GM03348 (cell line): ENCODE results near the gene LMF1.
"Not testable (repeated sequence)": the region's sequence is repeated elsewhere in the genome, so short reads cannot be mapped to it uniquely, and the experiment has no call there.

Experiments
- DNase-seq: peaks from one replicate; pipeline ENCODE4 v3.0.0; 2012; ENCODE audit warnings: low spot score

The LMF1 gene

DNA sequence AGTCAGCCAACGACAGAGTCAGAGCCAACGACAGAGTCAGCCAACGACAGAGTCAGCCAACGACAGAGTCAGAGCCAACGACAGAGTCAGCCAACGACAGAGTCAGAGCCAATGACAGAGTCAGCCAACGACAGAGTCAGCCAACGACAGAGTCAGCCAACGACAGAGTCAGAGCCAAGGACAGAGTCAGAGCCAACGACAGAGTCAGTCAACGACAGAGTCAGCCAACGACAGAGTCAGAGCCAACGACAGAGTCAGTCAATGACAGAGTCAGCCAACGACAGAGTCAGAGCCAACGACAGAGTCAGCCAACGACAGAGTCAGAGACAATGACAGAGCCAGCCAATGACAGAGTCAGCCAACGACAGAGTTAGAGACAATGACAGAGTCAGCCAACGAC, 22.0 kb downstream of the LMF1 start:
- DNase-seq, result not testable (repeated sequence)

DNA sequence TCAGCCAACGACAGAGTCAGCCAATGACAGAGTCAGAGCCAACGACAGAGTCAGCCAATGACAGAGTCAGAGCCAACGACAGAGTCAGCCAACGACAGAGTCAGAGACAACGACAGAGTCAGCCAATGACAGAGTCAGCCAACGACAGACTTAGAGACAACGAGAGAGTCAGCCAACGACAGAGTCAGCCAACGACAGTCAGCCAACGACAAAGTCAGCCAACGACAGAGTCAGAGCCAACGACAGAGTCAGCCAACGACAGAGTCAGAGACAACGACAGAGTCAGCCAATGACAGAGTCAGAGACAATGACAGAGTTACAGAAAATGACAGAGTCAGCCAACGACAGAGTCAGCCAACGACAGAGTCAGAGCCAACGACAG, 22.9 kb downstream of the LMF1 start:
- DNase-seq, result not testable (repeated sequence)

DNA sequence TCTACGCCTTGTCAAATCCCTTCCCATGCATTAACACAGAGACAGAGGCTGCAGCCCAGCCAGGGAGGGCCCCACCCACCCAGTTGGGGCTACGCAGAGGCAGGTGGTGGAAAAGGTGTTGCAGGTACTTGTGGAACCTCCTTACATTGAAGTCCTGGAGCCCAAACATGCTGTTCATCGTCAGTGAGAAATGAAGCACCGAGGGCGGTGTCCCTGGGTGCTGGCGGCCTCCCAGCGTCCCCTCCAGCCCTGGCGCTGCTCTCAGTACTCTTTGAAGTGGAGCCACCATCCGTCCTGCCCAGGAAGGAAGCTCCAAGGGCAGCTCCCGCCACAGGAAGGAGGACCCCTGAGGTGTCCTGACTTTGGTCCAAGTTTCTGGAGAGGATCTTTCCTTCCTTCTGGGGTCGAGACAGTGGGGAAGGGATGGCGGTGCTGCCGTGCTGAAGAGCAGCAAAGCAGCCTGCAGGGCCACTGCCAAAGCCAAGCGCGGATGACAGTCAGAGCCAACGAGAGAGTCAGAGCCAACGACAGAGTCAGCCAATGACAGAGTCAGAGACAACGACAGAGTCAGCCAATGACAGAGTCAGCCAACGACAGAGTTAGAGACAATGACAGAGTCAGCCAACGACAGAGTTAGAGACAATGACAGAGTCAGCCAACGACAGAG, 23.4 kb downstream of the LMF1 start:
- DNase-seq, result no peak

DNA sequence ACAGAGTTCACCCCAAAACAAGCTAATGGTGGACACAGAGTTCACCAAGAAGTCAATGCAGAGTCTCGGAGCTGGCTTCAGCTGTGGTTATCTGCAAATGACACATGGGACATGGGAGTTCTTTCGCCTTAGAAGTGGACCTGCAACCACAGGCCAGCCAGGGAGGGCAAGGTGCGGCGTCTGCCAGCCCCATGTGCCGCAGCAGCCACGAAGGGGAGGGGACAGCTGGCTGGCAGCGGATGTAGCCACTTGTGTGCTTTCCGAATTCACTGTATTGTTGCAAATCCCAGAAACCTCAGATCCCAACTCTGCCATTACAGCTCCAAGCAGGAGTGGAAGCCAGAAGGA, 24.8 kb downstream of the LMF1 start:
- DNase-seq, result no peak

DNA sequence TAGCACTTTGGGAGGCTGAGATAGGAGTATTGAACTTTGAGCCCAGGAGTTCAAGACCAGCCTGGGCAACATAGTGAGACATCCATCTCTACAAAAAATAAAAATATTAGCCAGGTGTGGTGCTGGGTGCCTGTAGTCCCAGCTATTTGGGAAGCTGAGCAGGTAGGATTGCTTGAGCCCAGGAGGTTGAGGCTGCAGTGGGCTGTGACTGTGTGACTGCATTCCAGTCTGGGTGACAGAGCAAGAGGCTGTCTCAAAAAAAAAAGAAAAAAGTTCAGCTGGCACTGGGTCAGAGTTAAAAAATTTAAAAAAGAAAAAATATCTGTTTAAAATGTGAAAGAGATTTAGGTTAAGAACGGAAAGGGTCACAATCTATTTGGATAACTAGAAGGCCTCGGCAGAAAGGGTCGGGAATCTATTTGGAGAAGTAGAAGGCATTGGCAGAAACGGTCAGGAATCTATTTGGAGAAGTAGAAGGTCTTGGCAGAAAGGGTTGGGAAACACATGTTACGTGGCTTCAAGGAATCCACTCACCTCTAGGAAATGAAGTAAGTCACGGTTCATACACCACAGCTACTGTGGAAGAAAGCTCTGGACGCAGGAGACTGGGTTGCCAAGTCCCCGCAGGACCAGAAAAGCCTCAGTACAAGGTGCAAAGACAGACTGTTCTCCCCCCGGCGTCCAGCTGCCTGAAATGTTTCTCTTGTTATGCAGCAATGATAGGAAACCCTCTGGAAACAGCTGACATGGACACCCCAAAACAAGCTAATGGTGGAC, 25.3 kb downstream of the LMF1 start:
- no peak for DNase-seq

DNA sequence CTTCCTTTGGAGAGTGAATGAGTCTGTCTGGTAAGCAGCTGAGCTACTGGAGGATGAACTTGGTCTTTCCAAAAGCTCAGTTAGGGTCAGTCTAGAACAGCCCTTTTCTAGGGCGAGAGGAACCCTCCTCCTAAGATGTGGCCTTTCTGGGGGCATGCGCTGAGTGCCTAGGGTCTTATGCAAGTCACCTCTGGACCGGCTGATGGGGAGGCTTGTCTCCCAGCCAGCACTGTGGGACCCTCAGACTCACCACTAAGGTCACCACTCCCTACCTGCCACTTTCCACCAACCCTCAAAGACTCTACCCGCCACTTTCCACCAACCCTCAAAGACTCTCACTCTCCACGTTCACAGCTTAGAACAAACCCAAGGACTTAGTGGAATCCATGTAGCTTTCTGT, 26.8 kb downstream of the LMF1 start:
- DNase-seq, result no peak

DNA sequence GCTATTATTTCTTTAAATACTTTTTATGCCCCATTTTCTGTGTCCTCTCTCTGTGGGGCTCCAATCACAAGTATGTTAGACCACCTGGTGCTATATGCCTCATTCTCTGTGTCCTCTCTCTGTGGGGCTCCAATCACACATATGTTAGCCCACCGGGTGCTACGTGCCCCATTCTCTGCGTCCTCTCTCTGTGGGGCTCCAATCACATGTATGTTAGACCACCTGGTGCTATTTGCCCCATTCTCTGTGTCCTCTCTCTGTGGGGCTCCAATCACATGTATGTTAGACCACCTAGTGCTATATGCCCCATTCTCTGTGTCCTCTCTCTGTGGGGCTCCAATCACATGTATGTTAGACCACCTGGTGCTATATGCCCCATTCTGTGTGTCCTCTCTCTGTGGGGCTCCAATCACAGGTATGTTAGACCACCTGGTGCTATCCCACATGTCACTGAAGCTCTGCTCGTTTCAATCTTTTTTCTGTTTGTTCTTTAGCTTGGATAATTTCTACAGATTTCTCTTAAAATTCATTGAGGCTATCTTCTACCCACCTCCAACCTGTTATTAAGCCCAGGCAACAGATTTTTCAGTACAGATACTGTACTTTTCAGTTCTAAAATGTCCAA, 28.2 kb downstream of the LMF1 start:
- no peak for DNase-seq

DNA sequence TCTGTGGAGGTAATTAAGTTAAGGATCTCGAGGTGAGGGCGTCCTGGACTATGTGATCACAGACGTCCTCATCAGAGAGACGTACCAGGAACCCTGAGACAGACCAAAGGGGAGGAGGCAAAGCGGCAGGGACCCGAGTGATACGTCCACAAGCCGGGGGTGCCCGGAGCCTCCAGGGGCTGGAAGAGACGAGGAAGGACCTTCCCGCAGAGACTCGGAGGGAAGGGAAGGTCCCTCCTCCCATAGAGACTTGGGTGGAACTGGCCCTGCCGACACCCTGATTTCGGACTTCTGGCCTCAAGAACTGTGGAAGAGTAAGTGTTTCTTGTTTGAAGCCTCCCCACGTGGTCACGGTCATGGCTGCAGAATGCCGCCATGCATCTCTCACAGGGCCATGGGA, 30.8 kb downstream of the LMF1 start:
- DNase-seq, result no peak

DNA sequence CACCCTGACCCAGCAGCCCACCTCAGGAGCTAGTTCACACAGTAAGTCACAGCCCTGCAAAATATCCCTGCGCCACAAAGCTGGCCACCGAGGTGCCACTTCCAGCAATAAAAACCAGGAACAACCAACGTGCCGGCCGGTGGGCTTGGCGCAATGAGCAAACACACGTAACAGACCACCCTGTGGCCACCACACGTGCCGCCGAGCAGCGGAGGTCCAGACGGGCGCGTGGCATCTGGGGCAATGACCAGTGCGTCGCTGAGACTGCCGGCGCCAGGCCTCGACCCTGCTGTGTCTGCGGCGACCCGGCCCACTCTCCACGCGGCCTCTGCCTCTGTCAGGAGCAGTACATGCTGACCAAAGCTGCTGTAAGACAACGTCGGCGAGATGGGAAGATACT, 31.5 kb downstream of the LMF1 start:
- no peak for DNase-seq

DNA sequence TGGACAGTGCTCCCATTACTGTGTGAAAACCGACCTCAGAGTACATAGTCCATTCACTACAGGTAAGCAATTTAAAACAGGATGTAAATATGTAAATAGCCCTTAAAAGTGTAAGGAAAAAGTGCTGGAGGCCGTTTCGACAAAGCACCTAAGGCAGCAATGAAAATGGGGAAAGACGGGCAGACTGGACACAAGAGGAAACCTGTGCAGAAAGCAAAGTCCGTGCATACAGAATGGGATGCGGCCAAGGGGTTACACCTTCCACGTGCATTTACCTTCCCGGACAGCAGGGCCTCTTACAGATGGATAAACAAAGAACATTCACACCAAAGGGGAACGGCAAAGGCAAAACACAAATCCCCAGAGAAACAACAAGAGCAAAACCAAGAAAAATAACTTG, 32.0 kb downstream of the LMF1 start:
- DNase-seq, result no peak

DNA sequence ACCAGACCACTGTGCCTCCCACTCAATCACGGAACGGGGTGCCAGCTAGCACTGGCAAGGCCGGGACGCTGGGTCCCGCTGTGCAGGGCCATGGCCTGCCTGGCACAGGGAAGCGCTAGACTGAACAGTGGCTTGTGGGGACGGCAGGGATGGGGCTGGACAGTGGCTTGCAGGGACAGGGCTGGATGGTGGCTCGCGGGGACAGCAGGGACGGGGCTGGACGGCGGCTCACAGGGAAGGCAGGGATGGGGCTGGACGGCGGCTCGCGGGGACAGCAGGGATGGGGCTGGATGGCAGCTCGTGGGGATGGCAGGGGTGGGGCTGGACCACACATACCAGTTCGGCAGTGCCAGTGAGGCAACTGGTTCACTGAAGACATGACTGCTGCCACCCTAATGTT, 32.6 kb downstream of the LMF1 start:
- no peak for DNase-seq

DNA sequence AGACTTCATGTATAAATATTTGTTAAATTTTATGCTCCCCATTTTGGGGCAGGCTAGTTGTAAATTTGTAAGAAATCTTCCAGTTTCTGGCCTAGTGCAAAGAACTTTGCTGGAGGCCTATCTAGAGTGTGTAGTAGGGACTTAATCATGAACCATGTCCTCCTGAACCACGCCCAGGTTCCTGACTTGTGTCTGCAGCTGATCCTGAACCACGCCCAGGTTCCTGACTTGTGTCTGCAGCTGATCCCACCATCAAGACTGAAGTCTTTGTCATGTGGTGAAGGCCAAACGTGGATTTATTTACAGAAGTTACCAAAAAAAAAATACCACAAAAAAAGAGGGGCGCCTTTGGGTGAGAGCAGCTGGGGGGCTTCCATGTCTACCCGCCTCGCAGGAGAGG, 33.1 kb downstream of the LMF1 start:
- no peak for DNase-seq

DNA sequence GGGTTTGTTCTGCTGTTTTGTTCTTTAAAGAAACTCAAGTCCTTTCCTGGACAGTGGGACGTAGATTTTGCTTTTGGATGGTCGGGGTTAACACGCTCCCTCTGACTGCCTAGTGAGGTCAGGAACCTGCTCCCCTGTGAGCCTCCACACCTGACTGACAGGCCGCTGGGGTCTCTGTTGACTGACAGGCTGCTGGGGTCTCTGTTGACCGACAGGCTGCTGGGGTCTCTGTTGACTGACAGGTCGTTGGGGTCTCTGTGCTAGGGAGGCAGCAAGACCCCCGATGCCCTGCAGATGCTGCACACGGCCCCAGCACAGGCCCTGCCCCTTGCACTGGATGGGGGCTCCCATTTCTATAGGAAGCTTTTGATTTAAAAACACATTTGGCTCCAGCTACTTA, 33.5 kb downstream of the LMF1 start:
- no peak for DNase-seq

DNA sequence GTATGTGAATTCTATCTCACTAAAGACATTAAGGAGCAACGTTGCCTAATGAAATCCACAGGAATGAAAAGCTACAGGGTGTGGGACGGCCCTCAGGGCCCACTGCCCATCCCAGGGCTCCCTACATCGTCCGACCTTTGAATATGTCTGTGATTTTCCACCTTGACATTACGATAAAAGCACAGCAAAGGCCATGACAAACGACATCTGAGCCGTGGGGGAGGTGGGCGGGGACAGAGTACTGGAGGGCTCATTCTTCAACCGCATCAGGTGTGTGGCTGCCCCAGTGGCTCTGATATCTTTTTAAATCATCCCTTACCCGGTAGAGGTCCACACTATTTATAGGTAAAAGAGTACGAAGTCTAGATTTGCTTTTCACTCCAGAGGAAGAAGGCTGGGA, 35.1 kb downstream of the LMF1 start:
- DNase-seq, result no peak

DNA sequence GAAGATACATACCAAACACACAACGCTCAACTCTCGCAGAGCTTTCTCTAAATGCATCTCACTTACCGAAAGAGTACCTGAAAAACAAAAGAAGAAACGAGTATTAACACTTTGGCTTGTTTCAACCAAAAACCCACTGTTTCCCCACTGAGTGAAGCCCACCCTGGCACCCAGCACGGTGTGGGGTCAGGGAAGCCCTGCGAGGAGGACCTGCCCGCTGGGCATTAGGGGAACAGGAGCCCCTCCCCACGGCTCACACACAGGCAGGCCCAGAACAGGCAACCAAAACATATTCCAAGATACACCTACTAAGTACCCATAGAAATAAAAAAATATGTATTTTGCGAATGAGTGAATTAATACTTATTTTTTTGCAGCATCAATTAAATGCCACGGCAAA, 36.6 kb downstream of the LMF1 start:
- DNase-seq, result no peak

DNA sequence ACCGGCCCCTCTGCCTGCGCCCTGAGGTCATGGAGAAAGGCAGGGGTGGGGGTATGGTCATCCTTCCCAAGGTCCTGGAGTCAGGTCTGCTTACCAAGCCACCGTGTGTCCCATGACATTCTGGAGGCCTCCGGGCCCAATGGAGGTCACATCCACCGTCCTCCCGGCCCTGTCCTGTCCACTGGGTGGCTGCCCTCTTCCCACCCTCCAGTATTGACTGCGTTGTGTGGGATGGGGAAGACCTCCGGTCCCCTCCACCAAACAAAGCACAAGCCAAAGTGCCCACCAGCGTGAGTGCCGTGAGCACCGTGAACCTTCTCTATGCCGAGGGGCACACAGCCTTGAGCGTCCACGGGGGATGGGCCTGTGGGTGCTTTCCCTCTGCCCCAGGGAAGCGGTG, 37.2 kb downstream of the LMF1 start:
- no peak for DNase-seq

DNA sequence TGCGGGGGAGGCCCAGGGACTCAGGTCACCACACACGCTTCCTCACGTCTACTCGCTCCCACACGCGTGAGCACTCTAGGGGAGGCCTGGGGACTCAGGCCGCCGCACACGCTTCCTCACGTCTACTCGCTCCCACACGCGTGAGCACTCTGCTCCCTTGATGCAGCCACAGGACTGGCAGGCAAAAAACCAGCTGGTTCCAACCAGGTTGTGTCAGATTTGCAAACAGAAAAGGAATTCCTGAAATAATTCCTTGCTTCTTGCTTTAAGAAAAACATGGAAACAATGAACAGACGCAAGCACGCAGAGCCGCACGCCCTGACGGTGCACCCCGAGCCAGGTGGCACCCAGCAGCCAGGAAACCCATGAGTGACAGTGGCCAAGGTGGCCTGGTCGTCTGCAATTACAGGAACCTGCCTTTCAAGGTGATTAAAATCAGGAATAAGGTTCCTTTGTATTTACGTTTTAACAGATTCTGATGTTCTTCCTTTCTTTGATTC, 37.9 kb downstream of the LMF1 start:
- no peak for DNase-seq

DNA sequence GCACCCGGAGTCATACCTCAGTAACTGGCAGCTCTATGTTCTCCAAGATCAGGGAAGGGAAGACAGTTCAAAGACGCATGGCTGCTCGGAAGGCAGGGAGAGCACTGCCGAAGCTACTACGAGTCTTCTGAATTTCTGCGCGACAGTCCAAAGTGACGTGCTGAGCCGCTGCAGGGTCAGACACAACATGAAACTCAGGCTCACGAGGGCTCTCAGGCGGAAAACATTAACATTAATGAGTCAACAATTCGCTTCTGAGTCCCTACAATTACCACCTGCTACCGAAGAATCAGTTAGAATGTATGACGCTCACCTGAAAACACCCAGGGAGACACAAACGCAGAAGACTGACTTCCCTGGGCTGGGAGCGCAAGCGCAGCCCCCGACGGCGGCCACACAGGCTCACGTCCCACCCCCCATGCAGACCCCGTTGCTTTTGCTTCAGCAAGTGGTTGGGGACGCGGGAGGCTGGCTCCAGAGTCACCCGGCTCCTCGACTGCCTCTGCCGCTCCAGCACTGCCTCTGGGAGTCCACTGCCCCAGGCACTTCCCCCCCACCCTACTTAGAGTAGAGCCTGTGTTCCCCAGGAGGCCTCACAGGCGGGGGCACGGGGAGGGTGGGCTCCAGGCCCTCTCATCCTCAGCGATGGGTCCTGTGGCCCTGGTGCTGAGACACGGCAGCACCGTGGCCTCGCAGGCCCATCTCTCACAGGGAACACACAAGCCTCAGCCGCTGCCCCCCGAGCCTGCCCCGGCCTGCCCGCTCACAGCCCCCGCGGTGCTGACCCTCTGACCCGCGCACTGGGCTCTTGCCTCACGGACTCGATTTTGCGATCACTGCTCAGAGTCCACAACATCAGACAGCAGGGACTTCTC, 38.9 kb downstream of the LMF1 start:
- no peak for DNase-seq

DNA sequence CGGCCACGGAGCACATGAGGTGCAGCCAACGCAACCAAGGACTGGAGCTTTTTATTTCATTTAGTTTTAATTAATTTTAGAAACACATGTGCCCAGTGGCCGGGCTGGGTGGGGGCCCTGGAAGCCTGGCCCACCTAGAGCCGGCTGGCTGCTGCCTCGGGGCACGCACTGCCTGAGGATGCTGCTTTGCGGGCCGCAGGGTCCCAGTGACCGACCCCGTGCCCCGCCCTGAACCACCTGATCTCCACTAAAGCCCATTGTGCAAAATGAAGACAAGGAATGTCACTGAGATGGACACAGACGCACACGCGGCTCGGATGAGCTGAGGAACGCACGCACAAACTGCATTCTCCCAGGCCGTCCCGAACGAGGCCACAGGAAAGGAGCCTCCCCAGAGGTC, 39.6 kb downstream of the LMF1 start:
- DNase-seq, result no peak

DNA sequence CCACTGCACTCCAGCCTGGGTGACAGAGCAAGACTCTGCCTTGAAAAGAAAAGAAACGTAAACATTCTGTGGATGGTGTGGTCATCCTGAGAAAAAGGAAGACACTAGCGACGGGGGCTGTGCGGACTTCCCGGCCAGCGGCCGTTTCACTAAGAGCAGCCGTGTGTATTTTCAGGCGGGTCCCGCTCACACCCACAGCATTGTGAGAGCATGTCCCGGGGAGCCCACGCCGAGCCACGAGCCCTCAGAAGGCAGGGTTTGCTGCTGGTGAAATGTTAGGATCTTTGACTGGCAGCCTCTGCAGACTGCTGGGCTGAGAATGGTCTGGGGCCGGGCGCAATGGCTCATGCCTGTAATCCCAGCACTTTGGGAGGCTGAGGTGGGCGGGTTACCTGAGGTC, 40.3 kb downstream of the LMF1 start:
- DNase-seq, result no peak

DNA sequence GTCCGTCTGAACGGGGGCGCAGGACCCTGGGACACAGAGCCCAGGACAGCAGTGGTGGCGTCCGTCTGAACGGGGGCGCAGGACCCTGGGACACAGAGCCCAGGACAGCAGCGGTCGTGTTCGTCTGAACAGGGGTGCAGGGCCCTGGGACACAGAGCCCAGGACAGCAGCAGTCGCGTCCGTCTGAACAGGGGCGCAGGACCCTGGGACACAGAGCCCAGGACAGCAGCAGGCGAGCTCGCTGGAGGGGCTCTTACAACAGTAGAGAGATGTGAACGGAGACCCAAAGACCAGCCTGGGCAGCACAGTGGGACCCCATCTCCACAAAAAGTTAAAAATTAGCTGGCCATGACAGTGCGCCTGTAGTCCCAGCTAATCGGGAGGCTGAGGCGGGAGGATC, 40.7 kb downstream of the LMF1 start:
- no peak for DNase-seq

DNA sequence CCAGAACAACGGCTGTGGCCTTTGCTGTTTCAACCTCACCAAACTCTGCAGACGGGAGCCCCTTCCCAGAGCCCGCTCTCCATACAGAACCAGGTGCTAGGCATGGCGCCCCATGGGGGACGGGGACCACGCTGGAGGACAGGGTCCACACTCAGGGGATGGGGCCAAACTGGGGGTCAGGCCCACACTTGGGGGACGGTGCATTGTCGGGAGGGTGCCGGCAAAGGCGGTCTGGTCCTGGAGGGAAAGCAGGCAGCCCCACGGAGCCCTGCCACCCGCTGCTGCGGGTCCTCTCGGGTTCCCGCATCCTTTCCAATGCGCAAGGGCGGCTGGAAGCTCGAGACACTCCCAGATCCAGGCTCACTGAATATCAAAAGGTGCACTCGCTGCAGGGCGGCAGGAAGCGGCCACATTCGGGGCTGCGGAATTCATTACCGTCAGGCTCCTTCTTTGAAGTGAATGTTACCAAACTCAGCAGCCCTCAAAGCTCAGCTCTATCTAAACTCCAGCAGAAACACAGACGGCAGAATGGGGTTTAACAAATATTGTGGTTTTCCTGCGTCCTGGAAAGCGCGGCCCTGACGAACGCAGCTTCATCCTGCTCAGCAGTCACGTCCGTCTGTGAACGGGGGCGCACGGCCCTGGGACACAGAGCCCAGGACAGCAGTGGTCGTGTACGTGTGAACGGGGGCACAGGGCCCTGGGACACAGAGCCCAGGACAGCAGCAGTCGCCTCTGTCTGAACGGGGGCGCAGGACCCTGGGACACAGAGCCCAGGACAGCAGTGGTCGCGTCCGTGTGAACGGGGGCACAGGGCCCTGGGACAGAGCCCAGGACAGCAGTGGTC, 41.3 kb downstream of the LMF1 start:
- DNase-seq, result no peak
